HepG2 (cell line): ENCODE results near the gene PPFIA4. TPM values are rescaled to one million over a fixed set of nuclear protein-coding genes. Genes with fewer than 3 reads are reported as not detected.

Experiments
- CHD4 ChIP-seq: fragments of 200-600 bp; sonication (generic); IDR thresholded peaks from 2 replicates; pipeline ENCODE4 v1.7.0; 2017; ENCODE audit warnings: mild to moderate bottlenecking, low read length, borderline replicate concordance
- DPF2 ChIP-seq: sonication (generic); formaldehyde crosslinking; IDR thresholded peaks from 2 replicates; pipeline ENCODE4 v1.4.0; 2020; ENCODE audit warnings: mild to moderate bottlenecking, low read depth, missing genetic modification reagents, borderline replicate concordance
- LRRFIP1 ChIP-seq: sonication (generic); formaldehyde crosslinking; conservative IDR thresholded peaks from 2 replicates; pipeline ENCODE4 v1.4.0; 2020; ENCODE audit warnings: missing genetic modification reagents
- MAZ ChIP-seq, 2 experiments: sonication (generic) in 1 of 2; formaldehyde crosslinking in 1 of 2; IDR thresholded peaks; 2 replicates each; pipeline versions ENCODE4 v1.5.0 to v1.6.1; 2012 to 2020; ENCODE audit warnings: low read depth in 2 of 2, mild to moderate bottlenecking in 2 of 2, borderline replicate concordance in 1 of 2, improper control_type of control experiment in 1 of 2, low read length in 1 of 2, missing genetic modification reagents in 1 of 2, moderate library complexity in 1 of 2
- MEIS2 ChIP-seq: sonication (generic); formaldehyde crosslinking; IDR thresholded peaks from 2 replicates; pipeline ENCODE4 v1.9.0; 2021; ENCODE audit warnings: mild to moderate bottlenecking, missing genetic modification reagents
- MTF1 ChIP-seq: sonication (generic); formaldehyde crosslinking; IDR thresholded peaks from 2 replicates; pipeline ENCODE4 v1.5.0; 2020; ENCODE audit warnings: missing genetic modification reagents
- MXI1 ChIP-seq: IDR thresholded peaks from 3 replicates; pipeline ENCODE4 v1.6.1; 2012; ENCODE audit warnings: low read depth, low read length, inconsistent platforms, borderline replicate concordance
- MZF1 ChIP-seq: sonication (generic); formaldehyde crosslinking; IDR thresholded peaks from 2 replicates; pipeline ENCODE4 v1.8.1; 2023; ENCODE audit warnings: mild to moderate bottlenecking, missing genetic modification reagents, borderline replicate concordance
- NONO ChIP-seq, 2 experiments: fragments of 450-650 bp in 1 of 2; sonication (generic) in 1 of 2; formaldehyde crosslinking in 1 of 2; IDR thresholded peaks in 1 of 2; conservative IDR thresholded peaks in 1 of 2; 2 replicates each; pipeline versions ENCODE4 v1.6.1 to v1.8.0; 2017 to 2022; ENCODE audit warnings: mild to moderate bottlenecking in 1 of 2, missing genetic modification reagents in 1 of 2, moderate library complexity in 1 of 2
- RAD21 ChIP-seq: fragments of 450-650 bp; formaldehyde crosslinking; IDR thresholded peaks from 2 replicates; pipeline ENCODE4 v1.5.0; 2020; ENCODE audit warnings: mild to moderate bottlenecking
- RBAK ChIP-seq: sonication (generic); formaldehyde crosslinking; IDR thresholded peaks from 2 replicates; pipeline ENCODE4 v1.5.1; 2020; ENCODE audit warnings: mild to moderate bottlenecking, missing genetic modification reagents
- REXO4 ChIP-seq: sonication (generic); formaldehyde crosslinking; IDR thresholded peaks from 2 replicates; pipeline ENCODE4 v1.8.0; 2022; ENCODE audit warnings: missing genetic modification reagents, mild to moderate bottlenecking, borderline replicate concordance
- SP4 ChIP-seq: sonication (generic); formaldehyde crosslinking; IDR thresholded peaks from 2 replicates; pipeline ENCODE4 v1.8.1; 2023; ENCODE audit warnings: mild to moderate bottlenecking, missing genetic modification reagents
- SP5 ChIP-seq: IDR thresholded peaks from 2 replicates; pipeline ENCODE4 v1.6.1; 2016; ENCODE audit warnings: low read depth, borderline replicate concordance
- ZBTB43 ChIP-seq: sonication (generic); formaldehyde crosslinking; conservative IDR thresholded peaks from 2 replicates; pipeline ENCODE4 v1.4.0; 2020; ENCODE audit warnings: missing genetic modification reagents
- ZBTB46 ChIP-seq: sonication (generic); formaldehyde crosslinking; IDR thresholded peaks from 2 replicates; pipeline ENCODE4 v1.4.0; 2020; ENCODE audit warnings: mild to moderate bottlenecking, missing genetic modification reagents, borderline replicate concordance
- ZNF207 ChIP-seq: fragments of 450-650 bp; IDR thresholded peaks from 2 replicates; pipeline ENCODE4 v1.6.1; 2016; ENCODE audit warnings: antibody characterized with exemption, borderline replicate concordance
- ZNF263 ChIP-seq: sonication (generic); formaldehyde crosslinking; IDR thresholded peaks from 2 replicates; pipeline ENCODE4 v1.4.0; 2020; ENCODE audit warnings: missing genetic modification reagents
- ZNF282 ChIP-seq: fragments of 450-650 bp; IDR thresholded peaks from 2 replicates; pipeline ENCODE4 v1.6.1; 2018; ENCODE audit not compliant: partially characterized antibody
- ZNF335 ChIP-seq: sonication (generic); formaldehyde crosslinking; IDR thresholded peaks from 2 replicates; pipeline ENCODE4 v1.4.0; 2020; ENCODE audit warnings: missing genetic modification reagents
- ZNF572 ChIP-seq: sonication (generic); formaldehyde crosslinking; IDR thresholded peaks from 2 replicates; pipeline ENCODE4 v1.5.1; 2020; ENCODE audit warnings: mild to moderate bottlenecking, missing genetic modification reagents
- ZNF644 ChIP-seq: IDR thresholded peaks from 2 replicates; pipeline ENCODE4 v1.6.1; 2016; ENCODE audit warnings: low read depth
- ZNF878 ChIP-seq: sonication (generic); formaldehyde crosslinking; IDR thresholded peaks from 2 replicates; pipeline ENCODE4 v1.8.1; 2023; ENCODE audit warnings: mild to moderate bottlenecking, missing genetic modification reagents, moderate library complexity
- polyA plus RNA-seq, 8 experiments: library from polyadenylated mRNA; depleted of rRNA in 3 of 8; stranded (reverse) in 7 of 8; unstranded in 1 of 8; fragments of >200 nt; fragmentation: Illumina TruSeq in 4 of 8; extraction: Trizol in 4 of 8; gene quantifications; 2 replicates each; pipeline versions ENCODE4 v1.2.1 to v1.2.3, GENCODE V29; 2011 to 2016; ENCODE audit warnings: low read depth in 4 of 8, missing spikeins in 1 of 8, mixed read lengths in 1 of 8; ENCODE audit not compliant: insufficient read depth in 1 of 8
- total RNA-seq, 5 experiments: library from RNA; depleted of rRNA; stranded (reverse); fragments of >200 nt; fragmentation: Illumina TruSeq; extraction: Trizol; gene quantifications; 2 replicates each; pipeline ENCODE4 v1.2.3, GENCODE V29; 2016; ENCODE audit warnings: low read depth in 1 of 5

Gene PPFIA4
- total and polyA plus RNA-seq, 2 of the 13 experiments (the other 11 are each of a cell fraction or from before 2014, with no cell fraction given), result 6.4 TPM; not detected in 1

- TF ChIP-seq CHD4, result 0 out of 2 replicates have a peak, but pooled peaks have one; percentile 4
- TF ChIP-seq MXI1, result peak; percentile 77; the same call in 1 of the 3 replicates
- no peak for TF ChIP-seq MTF1 (CRISPR knock-in tag)
- no peak for TF ChIP-seq NONO (IDR thresholded peaks at IDR 0.05)
- TF ChIP-seq NONO (CRISPR knock-in tag; conservative IDR thresholded peaks at IDR 0.05), result peak; percentile 84
- TF ChIP-seq MEIS2 (CRISPR knock-in tag), result peak; percentile 30; the same call in 1 of the 2 replicates
- TF ChIP-seq ZNF282, result no peak
- TF ChIP-seq MAZ (IDR thresholded peaks at IDR 0.05; ENCODE audit: borderline replicate concordance, low read depth, low read length), result no peak
- TF ChIP-seq MAZ (CRISPR knock-in tag; IDR thresholded peaks at IDR 0.05; ENCODE audit: low read depth), result peak; percentile 47; the same call in 1 of the 2 replicates
- no peak for TF ChIP-seq LRRFIP1 (CRISPR knock-in tag)
- TF ChIP-seq RAD21 (CRISPR knock-in tag), result no peak
- peak; percentile 38; the same call in 1 of the 2 replicates for TF ChIP-seq ZNF335 (CRISPR knock-in tag)
- TF ChIP-seq RBAK (CRISPR knock-in tag), result no peak
- no peak for TF ChIP-seq ZBTB46
- TF ChIP-seq ZNF878, result no peak
- no peak for TF ChIP-seq DPF2 (CRISPR knock-in tag)
- TF ChIP-seq MZF1, result no peak
- 0 out of 2 replicates have a peak, but pooled peaks have one; percentile 31 for TF ChIP-seq ZNF263 (CRISPR knock-in tag)
- 0 out of 2 replicates have a peak, but pooled peaks have one; percentile 9 for TF ChIP-seq SP5
- TF ChIP-seq SP4 (CRISPR knock-in tag), result no peak
- TF ChIP-seq ZNF572 (CRISPR knock-in tag), result no peak
- no peak for TF ChIP-seq ZBTB43 (CRISPR knock-in tag)
- TF ChIP-seq REXO4 (CRISPR knock-in tag), result no peak
- no peak for TF ChIP-seq ZNF644
- no peak for TF ChIP-seq ZNF207
Observed at GRCh38 chr1:203006948-203007871, 19.1 kb upstream of the PPFIA4 start, which contains the start of gene TMEM183A (continued).
